ENCODE data around the gene CEL.

DNA sequence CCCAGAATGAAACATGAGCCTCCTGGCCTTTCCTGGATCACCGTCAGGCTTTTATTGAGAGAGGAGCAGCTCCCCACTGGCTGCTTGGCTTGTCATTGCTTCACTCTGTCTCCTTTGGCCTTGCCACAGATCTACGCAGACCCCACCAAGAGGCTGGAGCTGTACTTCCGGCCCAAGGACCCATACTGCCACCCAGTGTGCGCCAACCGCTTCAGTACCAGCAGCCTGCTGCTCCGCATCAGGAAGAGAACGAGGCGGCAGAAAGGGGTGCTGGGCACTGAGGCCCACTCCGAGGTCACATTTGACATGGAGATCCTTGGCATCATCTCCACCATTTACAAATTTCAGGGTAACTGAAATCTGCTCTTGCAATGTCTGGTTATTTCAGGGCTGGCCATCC is 19.8 kb upstream of the CEL start:
- TF ChIP-seq, protein P1, sequence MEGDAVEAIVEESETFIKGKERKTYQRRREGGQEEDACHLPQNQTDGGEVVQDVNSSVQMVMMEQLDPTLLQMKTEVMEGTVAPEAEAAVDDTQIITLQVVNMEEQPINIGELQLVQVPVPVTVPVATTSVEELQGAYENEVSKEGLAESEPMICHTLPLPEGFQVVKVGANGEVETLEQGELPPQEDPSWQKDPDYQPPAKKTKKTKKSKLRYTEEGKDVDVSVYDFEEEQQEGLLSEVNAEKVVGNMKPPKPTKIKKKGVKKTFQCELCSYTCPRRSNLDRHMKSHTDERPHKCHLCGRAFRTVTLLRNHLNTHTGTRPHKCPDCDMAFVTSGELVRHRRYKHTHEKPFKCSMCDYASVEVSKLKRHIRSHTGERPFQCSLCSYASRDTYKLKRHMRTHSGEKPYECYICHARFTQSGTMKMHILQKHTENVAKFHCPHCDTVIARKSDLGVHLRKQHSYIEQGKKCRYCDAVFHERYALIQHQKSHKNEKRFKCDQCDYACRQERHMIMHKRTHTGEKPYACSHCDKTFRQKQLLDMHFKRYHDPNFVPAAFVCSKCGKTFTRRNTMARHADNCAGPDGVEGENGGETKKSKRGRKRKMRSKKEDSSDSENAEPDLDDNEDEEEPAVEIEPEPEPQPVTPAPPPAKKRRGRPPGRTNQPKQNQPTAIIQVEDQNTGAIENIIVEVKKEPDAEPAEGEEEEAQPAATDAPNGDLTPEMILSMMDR (conservative IDR thresholded peaks at IDR 0.05; ENCODE audit: low read depth, low read length), result no peak
- no peak for TF ChIP-seq EZH2 (IDR thresholded peaks at IDR 0.05; ENCODE audit: borderline replicate concordance, low read depth, low read length, poor library complexity, severe bottlenecking)

Data from A673 (cell line).